Measurements from ENCODE around the gene PLB1.
A peak's percentile ranks its signal among the peaks of the same experiment; 100 is the strongest.

DNA sequence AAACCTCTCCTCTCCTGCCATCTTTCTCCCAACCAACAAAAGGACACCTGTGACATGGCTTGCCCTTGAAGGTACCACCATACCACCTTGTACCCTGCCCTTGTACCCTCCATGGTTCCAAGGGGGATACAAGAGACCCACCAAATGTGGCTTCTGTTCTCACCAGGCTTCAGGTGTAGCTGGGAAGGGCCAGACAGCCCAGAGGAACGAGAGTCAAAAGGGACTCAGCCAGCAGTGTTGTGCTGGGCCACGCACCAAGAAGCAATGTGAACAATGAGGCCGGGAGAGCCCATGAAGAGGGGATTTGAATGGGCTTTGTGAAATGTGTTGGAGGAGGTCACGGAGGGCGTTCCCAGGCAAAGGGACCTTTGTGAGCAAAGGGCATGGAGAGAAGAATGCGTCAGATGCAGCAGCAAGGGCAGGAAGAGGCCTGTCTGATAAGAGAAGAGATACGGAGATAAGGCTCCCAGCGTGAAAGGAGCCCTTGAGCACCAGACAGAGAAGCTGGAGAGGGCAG, 48.6 kb downstream of the PLB1 start:
- TF ChIP-seq, protein P1, sequence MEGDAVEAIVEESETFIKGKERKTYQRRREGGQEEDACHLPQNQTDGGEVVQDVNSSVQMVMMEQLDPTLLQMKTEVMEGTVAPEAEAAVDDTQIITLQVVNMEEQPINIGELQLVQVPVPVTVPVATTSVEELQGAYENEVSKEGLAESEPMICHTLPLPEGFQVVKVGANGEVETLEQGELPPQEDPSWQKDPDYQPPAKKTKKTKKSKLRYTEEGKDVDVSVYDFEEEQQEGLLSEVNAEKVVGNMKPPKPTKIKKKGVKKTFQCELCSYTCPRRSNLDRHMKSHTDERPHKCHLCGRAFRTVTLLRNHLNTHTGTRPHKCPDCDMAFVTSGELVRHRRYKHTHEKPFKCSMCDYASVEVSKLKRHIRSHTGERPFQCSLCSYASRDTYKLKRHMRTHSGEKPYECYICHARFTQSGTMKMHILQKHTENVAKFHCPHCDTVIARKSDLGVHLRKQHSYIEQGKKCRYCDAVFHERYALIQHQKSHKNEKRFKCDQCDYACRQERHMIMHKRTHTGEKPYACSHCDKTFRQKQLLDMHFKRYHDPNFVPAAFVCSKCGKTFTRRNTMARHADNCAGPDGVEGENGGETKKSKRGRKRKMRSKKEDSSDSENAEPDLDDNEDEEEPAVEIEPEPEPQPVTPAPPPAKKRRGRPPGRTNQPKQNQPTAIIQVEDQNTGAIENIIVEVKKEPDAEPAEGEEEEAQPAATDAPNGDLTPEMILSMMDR (IDR thresholded peaks at IDR 0.05), result no peak
- peak in 1 of 2 donors; percentile 27 for TF ChIP-seq POLR2A (IDR thresholded peaks at IDR 0.05)

Data from adrenal gland (tissue), 5 donors.